Right cardiac atrium (tissue), 5 donors: Measurements from ENCODE around the gene CTTNBP2. TPM values are rescaled to one million over a fixed set of nuclear protein-coding genes. Genes with fewer than 3 reads are reported as not detected.
A peak's percentile ranks its signal among the peaks of the same experiment; 100 is the strongest.

Source experiments
- ATAC-seq, 2 donors: fragments of 200-7000 bp; cut with Tn5 transposase; one replicate each; pipeline versions ENCODE4 v1.8.0 to v1.9.1; 2020; ENCODE audit warnings: moderate library complexity in 2 of 2, mild to moderate bottlenecking in 1 of 2
- DNase-seq, 3 donors: peaks; one replicate each; pipeline ENCODE4 v3.0.0-alpha.2; 2020
- H3K27ac ChIP-seq: one replicate; pipeline ENCODE4 v1.5.1; 2013; ENCODE audit warnings: mild to moderate bottlenecking, low read length, control low read depth, moderate library complexity
- H3K27me3 ChIP-seq: one replicate; pipeline ENCODE4 v1.6.1; 2013; ENCODE audit not compliant: control insufficient read depth, insufficient read depth
- H3K4me1 ChIP-seq: one replicate; pipeline ENCODE4 v1.6.1; 2013; ENCODE audit warnings: low read length; ENCODE audit not compliant: control insufficient read depth, insufficient read depth
- H3K4me3 ChIP-seq: one replicate; pipeline ENCODE4 v1.5.1; 2013; ENCODE audit warnings: low read length, control low read depth
- H3K9me3 ChIP-seq: one replicate; pipeline ENCODE4 v1.6.1; 2013; ENCODE audit warnings: low read length; ENCODE audit not compliant: control insufficient read depth
- WGBS: extraction: QIAGEN DNeasy Blood & Tissue Kit; methylation state at CpG from one replicate; pipeline ENCODE4 v1.1.7; 2013; 5-methylcytosine and 5-hydroxymethylcytosine counted together
- intact Hi-C, 4 donors: fragments of 100-400 bp; cut with DNase I; formaldehyde crosslinking; loops; one replicate each; pipeline versions ENCODE4 v1.11.0 to v1.14.0; 2022 to 2023
- polyA plus RNA-seq: library from polyadenylated mRNA; stranded (reverse); fragments of 200-250 nt; gene quantifications from one replicate; pipeline ENCODE4 v1.2.3, GENCODE V29; 2013
- total RNA-seq, 4 donors: library from RNA; stranded (reverse); fragmentation: NEBNext Ultra II Directional; extraction: Animal tissue kit (Norgen Biotek cat#: 25700); gene quantifications; one replicate each; pipeline ENCODE4 v1.2.1, GENCODE V29; 2021
- donor health status: healthy with polysubstance abuse.
- donor health status: DM: no; HTN: yes; CAD: no.
- donor health status: DM: no; HTN: no; CAD: no.
- donor health status: DM: no; HTN: yes; CAD: no; lungs with severe emphysema.
- donor health status: DM: yes; HTN: yes; CAD: no.

The CTTNBP2 gene
- total and polyA plus RNA-seq, 5 donors = 2.0 to 5.5 (median 4.3) TPM

DNA sequence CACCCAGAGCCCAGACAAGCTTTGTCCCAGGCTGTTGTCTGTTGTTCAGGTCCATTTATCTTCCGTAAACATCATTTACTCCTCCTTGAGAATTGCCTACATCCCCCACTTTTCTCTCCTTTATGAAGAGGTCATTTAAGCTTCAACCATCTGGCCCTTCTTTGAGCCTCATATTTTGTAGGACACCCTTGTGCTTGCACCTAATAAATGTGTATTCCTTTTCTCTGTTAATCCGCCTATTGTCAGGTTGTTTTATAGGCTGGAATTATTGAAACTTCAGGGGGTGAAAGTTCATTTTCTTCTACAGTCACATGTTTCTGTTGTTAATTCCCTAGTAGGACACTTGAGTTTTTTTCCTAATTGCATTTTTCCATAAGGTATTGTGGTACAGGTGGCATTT is 19.6 kb upstream of the CTTNBP2 start:
- no peak for ATAC-seq
- H3K4me1 ChIP-seq = no peaks in the 10 kb centered on the region
- H3K27me3 ChIP-seq = no peaks in the 10 kb centered on the region
- WGBS = 94% methylated on average over 2 of the region's 2 CpGs
- intact Hi-C loops = no loop called here
- H3K9me3 ChIP-seq = no peaks in the 10 kb centered on the region
- no peak overlapping the region for H3K4me3 ChIP-seq
- no peak overlapping the region for H3K27ac ChIP-seq
- no peak for DNase-seq

DNA sequence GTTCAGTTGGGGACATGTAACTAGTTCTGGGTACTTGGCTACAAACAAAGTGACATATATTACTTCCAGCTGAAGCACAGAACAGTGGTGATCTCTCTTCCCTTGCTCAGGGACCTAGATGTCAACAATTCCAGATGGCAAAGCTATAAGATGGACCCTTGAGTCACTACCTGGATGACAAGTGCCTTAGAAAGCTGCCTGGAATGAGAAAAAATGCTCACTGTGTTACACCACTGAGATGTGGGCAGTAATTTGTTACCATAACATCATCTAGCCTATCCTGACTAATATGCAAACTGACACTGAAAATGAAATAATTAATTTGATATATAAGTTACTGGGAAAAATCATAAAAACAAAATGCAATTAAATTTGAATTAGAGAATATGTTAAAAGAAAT is 16.4 kb upstream of the CTTNBP2 start:
- Histone ChIP-seq H3K4me1 (no peaks in the 10 kb centered on the region), H3K4me3 (no peak overlapping the region), H3K27me3 (no peaks in the 10 kb centered on the region), H3K27ac (no peak overlapping the region), H3K9me3 (no peaks in the 10 kb centered on the region)
- no peak for ATAC-seq
- no peak for DNase-seq
- intact Hi-C loops = no loop called here

GRCh38 chr7:117888627-117889026 is 15.4 kb upstream of the CTTNBP2 start:
- DNase-seq (no peak), ATAC-seq (no peak)
- no peak overlapping the region for H3K27ac ChIP-seq
- no peaks in the 10 kb centered on the region for H3K4me1 ChIP-seq
- WGBS = 64% methylated on average over 1 of the region's 1 CpG
- no peak overlapping the region for H3K4me3 ChIP-seq
- H3K9me3 ChIP-seq = no peaks in the 10 kb centered on the region
- no peaks in the 10 kb centered on the region for H3K27me3 ChIP-seq
- intact Hi-C loops = no loop called here

DNA sequence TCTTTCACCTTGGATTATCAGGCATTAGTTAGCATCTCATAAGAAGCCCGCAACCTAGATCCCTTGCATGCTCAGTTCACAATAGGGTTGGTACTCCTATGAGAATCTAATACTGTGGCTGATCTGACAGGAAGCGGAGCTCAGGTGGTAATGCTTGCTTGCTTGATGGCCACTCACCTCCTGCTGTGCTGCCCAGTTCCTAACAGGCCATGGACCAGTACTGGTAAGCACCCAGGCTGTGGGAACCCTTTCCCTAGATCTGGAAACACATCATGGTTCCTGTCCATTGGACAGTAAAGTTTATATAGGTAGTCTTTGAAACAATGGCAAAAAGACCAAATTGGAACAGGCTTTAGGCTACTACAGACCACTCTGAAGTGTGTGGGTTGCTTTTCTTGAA is 9.4 kb upstream of the CTTNBP2 start:
- DNase-seq (no peak), ATAC-seq (no peak)
- Histone ChIP-seq H3K4me3 (no peak overlapping the region), H3K9me3 (no peaks in the 10 kb centered on the region), H3K4me1 (no peaks in the 10 kb centered on the region), H3K27ac (no peak overlapping the region), H3K27me3 (no peaks in the 10 kb centered on the region)
- intact Hi-C loops = no loop called here
- WGBS = 97% methylated on average over 2 of the region's 2 CpGs

GRCh38 chr7:117876761-117877160 is 3.5 kb upstream of the CTTNBP2 start:
- WGBS = 92% methylated on average over 1 of the region's 1 CpG
- Histone ChIP-seq H3K4me3 (no peak overlapping the region), H3K27me3 (no peaks in the 10 kb centered on the region), H3K27ac (no peak overlapping the region), H3K4me1 (no peaks in the 10 kb centered on the region), H3K9me3 (no peaks in the 10 kb centered on the region)
- intact Hi-C loops = loop anchor here in 3 of 4 donors (5.0 to 10.0 kb wide), 2 partner anchors 49 to 132 kb away; no protein-coding TSS in a partner anchor
- DNase-seq = no peak
- no peak for ATAC-seq

- intact Hi-C loops = loop anchor here in 3 of 4 donors (5.0 to 10.0 kb wide), 2 partner anchors 48 to 131 kb away; no protein-coding TSS in a partner anchor
- no peaks in the 10 kb centered on the region for H3K9me3 ChIP-seq
- no peak overlapping the region for H3K27ac ChIP-seq
- no peak overlapping the region for H3K4me3 ChIP-seq
- ATAC-seq (no peak), DNase-seq (peak in 1 of 3 donors; percentile 53)
- no peaks in the 10 kb centered on the region for H3K27me3 ChIP-seq
- no peaks in the 10 kb centered on the region for H3K4me1 ChIP-seq
These were observed 2.3 kb upstream of the CTTNBP2 start for GRCh38 chr7:117875566-117875965.

DNA sequence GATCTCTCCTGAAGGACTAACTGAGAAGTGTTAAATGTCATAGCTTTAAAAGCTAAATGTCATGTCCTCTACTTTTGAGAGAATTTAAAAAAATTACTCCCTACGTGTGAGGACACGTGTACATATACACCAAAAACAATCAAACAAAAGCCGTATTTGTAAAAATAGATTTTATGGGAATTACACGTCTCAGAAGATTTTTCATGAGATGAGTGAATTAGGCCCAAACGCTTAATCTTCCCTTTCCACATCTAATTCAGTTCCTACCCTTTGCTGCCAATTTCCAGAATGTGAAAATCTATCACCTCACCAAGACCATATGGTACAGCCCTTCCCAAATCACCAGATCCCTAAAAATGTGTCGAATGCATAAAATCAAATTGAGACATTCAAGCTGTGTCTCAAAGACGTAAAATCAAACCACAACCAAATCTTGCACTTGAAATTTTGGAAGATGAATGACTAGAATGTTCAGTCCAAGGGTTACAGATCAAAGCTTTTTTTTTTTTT is 1.0 kb upstream of the CTTNBP2 start:
- no peak overlapping the region for H3K27ac ChIP-seq
- WGBS = 51% methylated on average over 7 of the region's 7 CpGs
- ATAC-seq (no peak), DNase-seq (no peak)
- no peaks in the 10 kb centered on the region for H3K9me3 ChIP-seq
- peak overlapping the region; percentile 76 for H3K4me3 ChIP-seq
- intact Hi-C loops = loop anchor here in 2 of 4 donors (10.0 kb wide), 1 partner anchor 129 kb away; no protein-coding TSS in a partner anchor
- H3K4me1 ChIP-seq = no peaks in the 10 kb centered on the region
- no peaks in the 10 kb centered on the region for H3K27me3 ChIP-seq

GRCh38 chr7:117872561-117873309 is 506 bp downstream of the CTTNBP2 start:
- WGBS = under 1% methylated on average over 57 of the region's 57 CpGs
- ATAC-seq (peak; percentile 71 to 82), DNase-seq (peak; percentile 21 to 73 (median 64))
- peak overlapping the region; percentile 76 for H3K4me3 ChIP-seq
- H3K27ac ChIP-seq = no peak overlapping the region
- H3K27me3 ChIP-seq = no peaks in the 10 kb centered on the region
- no peaks in the 10 kb centered on the region for H3K9me3 ChIP-seq
- H3K4me1 ChIP-seq = no peaks in the 10 kb centered on the region
- intact Hi-C loops = loop anchor here in 2 of 4 donors (10.0 kb wide), 1 partner anchor 128 kb away; no protein-coding TSS in a partner anchor

- WGBS = 5% methylated on average over 18 of the region's 18 CpGs
These were observed 1.3 kb downstream of the CTTNBP2 start for GRCh38 chr7:117871778-117872538.

GRCh38 chr7:117871401-117871777 is 1.9 kb downstream of the CTTNBP2 start:
- H3K27ac ChIP-seq = no peak overlapping the region
- 86% methylated on average over 4 of the region's 4 CpGs for WGBS
- no peaks in the 10 kb centered on the region for H3K9me3 ChIP-seq
- intact Hi-C loops = loop anchor here in 2 of 4 donors (10.0 kb wide), 1 partner anchor 127 kb away; no protein-coding TSS in a partner anchor
- no peak overlapping the region for H3K4me3 ChIP-seq
- no peaks in the 10 kb centered on the region for H3K4me1 ChIP-seq
- ATAC-seq (no peak), DNase-seq (no peak)
- no peaks in the 10 kb centered on the region for H3K27me3 ChIP-seq

More at GRCh38 chr7:117871778-117872538, 1.3 kb downstream of the CTTNBP2 start:
- peak; percentile 22 to 74 (median 53) for DNase-seq
- Histone ChIP-seq H3K27ac (no peak overlapping the region), H3K4me3 (peak overlapping the region; percentile 76), H3K9me3 (no peaks in the 10 kb centered on the region), H3K4me1 (no peaks in the 10 kb centered on the region), H3K27me3 (no peaks in the 10 kb centered on the region)
- intact Hi-C loops = loop anchor here in 2 of 4 donors (10.0 kb wide), 1 partner anchor 127 kb away; no protein-coding TSS in a partner anchor
- ATAC-seq = peak; percentile 58 to 61
